Brain microvascular endothelial cell (primary cell): ENCODE results near the gene TP53TG5.

Experiments
- DNase-seq: peaks from one replicate; pipeline ENCODE4 v3.0.0-alpha.2; 2020
- H3K27ac ChIP-seq: fragments of 250-450 bp; sonication (Bioruptor Pico); 2 replicates; pipeline ENCODE4 v1.5.1; 2020; ENCODE audit warnings: mild to moderate bottlenecking, moderate library complexity
- H3K27me3 ChIP-seq: fragments of 250-450 bp; sonication (Bioruptor Pico); replicated peaks from 2 replicates; pipeline ENCODE4 v1.5.1; 2020; ENCODE audit warnings: mild to moderate bottlenecking
- H3K36me3 ChIP-seq: fragments of 250-450 bp; sonication (Bioruptor Pico); replicated peaks from 2 replicates; pipeline ENCODE4 v1.5.1; 2020; ENCODE audit warnings: mild to moderate bottlenecking
- H3K4me3 ChIP-seq: 2 replicates; pipeline ENCODE4 v1.5.1; 2011; ENCODE audit warnings: low read depth, mild to moderate bottlenecking, control low read depth, low read length, moderate library complexity
- in situ Hi-C: cut with HindIII; loops from 2 replicates; pipeline ENCODE4 v1.10.0; 2017; ENCODE audit warnings: low sequenced_read_pairs, low pct_ligation_motif_present
- TF ChIP-seq, protein P1 (sequence below): IDR thresholded peaks from 2 replicates; pipeline ENCODE4 v1.5.1; 2011; ENCODE audit warnings: low read depth, mild to moderate bottlenecking, moderate library complexity, low read length, control low read depth, inconsistent platforms; ENCODE audit errors: missing control alignments

TP53TG5 gene

DNA sequence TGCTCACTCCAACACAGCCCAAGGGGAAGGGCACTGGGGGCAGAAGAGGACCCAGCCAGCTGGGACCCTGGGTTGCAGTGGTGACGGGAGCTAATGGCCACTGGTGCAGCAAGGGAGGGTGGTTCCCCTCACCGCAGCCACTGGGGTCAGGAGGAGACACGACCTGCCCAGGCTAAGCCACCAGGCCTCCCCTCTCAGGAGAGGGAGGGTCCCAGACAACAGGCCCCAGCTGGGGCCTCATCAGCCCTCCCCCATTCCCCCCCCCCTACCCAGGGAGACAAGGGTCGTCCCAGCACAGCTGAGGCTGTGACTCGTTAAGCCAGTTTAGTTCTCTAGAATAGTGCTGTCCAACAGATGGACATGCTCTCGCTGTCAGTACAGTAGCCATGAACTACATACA is 52.8 kb downstream of the TP53TG5 start:
- TF ChIP-seq, protein P1, sequence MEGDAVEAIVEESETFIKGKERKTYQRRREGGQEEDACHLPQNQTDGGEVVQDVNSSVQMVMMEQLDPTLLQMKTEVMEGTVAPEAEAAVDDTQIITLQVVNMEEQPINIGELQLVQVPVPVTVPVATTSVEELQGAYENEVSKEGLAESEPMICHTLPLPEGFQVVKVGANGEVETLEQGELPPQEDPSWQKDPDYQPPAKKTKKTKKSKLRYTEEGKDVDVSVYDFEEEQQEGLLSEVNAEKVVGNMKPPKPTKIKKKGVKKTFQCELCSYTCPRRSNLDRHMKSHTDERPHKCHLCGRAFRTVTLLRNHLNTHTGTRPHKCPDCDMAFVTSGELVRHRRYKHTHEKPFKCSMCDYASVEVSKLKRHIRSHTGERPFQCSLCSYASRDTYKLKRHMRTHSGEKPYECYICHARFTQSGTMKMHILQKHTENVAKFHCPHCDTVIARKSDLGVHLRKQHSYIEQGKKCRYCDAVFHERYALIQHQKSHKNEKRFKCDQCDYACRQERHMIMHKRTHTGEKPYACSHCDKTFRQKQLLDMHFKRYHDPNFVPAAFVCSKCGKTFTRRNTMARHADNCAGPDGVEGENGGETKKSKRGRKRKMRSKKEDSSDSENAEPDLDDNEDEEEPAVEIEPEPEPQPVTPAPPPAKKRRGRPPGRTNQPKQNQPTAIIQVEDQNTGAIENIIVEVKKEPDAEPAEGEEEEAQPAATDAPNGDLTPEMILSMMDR = no peak
- in situ Hi-C loops = no loop called here
- peaks cover 50% of the 10 kb centered on the region for H3K36me3 ChIP-seq
- no peak overlapping the region for H3K4me3 ChIP-seq
- no peak for DNase-seq
- H3K27ac ChIP-seq = no peak overlapping the region
- H3K27me3 ChIP-seq = no peaks in the 10 kb centered on the region

DNA sequence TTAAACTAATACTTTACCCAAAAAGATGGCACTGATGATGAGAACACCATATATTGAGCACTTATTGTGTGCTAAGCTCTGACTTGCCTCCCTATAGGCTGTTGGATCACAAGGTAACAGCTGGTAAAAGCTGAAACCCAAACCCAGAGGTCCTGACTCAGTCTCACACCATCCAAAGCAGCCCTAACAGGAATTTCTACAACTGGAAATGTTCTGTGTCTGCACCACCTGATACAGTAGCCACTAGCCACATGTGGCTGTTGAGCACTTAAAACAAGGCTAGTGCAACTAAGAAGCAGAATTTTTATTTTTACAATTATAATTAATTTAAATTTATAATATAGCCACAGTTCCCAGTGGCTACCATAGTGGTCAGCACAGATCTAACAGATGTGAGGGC is 54.4 kb downstream of the TP53TG5 start:
- DNase-seq = no peak
- TF ChIP-seq, protein P1 = no peak
- Histone ChIP-seq H3K27ac (no peak overlapping the region), H3K4me3 (no peak overlapping the region), H3K27me3 (no peaks in the 10 kb centered on the region), H3K36me3 (peaks cover 34% of the 10 kb centered on the region)
- in situ Hi-C loops = no loop called here

DNA sequence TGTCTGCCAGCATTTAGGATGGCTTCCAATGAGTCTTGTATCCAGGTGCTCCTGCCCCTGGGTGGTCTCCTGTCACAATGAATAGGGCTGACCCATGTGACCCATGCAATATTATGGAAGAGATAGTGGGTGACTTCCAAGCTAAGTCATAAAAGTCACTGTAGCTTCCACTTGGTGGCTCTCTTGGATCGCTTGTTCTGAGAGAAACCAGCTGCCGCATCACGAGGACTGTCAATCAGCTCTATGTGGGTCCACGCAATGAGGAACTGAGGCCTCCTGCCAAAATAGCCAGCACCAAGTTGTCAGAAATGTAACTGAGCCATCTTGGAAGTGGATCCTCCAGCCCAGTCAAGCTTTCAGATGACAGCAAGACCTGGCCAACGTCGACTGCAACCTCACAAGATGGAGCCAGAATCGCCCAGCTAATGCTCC is 55.2 kb downstream of the TP53TG5 start:
- peaks cover 26% of the 10 kb centered on the region for H3K36me3 ChIP-seq
- DNase-seq = no peak
- H3K27ac ChIP-seq = no peak overlapping the region
- in situ Hi-C loops = no loop called here
- H3K27me3 ChIP-seq = no peaks in the 10 kb centered on the region
- TF ChIP-seq, protein P1 = peak; percentile 27
- H3K4me3 ChIP-seq = no peak overlapping the region
